SK-N-MC (cell line): ENCODE data around the gene SERGEF.

ENCODE experiments used
- EZH2 ChIP-seq: fragments of 200-600 bp; sonication (generic); IDR thresholded peaks from one replicate; pipeline ENCODE4 v1.6.1; 2017; ENCODE audit warnings: antibody characterized with exemption
- FOXP2 ChIP-seq: optimal IDR thresholded peaks from 2 replicates; pipeline ENCODE3; 2011; ENCODE audit warnings: mild to moderate bottlenecking, moderate library complexity; ENCODE audit not compliant: insufficient read depth; ENCODE audit errors: extremely low read length, control extremely low read depth
- POLR2AphosphoS5 ChIP-seq: IDR thresholded peaks from 2 replicates; pipeline ENCODE4 v1.6.1; 2012; ENCODE audit warnings: mild to moderate bottlenecking, low read depth, low read length, borderline replicate concordance

DNA sequence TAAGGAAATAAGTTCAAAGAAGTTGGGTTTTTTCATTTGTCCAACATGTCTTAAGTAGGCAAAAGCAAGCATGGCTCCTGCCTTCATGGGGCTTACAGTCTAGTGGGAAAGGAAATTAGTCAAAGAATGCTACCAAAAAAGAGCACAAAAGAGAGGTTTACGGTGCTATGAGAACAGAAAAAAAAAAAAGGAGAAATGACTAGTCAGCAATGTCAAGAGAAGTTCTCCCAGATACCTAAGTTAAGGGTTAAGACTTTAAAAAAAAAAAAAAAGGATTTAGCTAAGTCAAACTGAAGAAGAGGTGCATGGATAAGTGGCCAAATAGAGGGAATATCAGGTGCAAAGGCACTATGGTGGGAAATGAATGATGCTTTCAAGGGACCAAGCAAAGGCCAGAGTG, 29.3 kb downstream of the SERGEF start:
- TF ChIP-seq EZH2 (no peak), POLR2AphosphoS5 (no peak), FOXP2 (no peak)
